ENCODE data around the gene NLRP3. TPM values are rescaled to one million over a fixed set of nuclear protein-coding genes. Genes with fewer than 3 reads are reported as not detected.
"Not testable (repeated sequence)": the region's sequence is repeated elsewhere in the genome, so short reads cannot be mapped to it uniquely, and the experiment has no call there.

The NLRP3 gene
- total and polyA plus RNA-seq, 2 donors (not counting 1 experiment from before 2014, with no cell fraction given): 1.4 to 1.7 TPM

DNA sequence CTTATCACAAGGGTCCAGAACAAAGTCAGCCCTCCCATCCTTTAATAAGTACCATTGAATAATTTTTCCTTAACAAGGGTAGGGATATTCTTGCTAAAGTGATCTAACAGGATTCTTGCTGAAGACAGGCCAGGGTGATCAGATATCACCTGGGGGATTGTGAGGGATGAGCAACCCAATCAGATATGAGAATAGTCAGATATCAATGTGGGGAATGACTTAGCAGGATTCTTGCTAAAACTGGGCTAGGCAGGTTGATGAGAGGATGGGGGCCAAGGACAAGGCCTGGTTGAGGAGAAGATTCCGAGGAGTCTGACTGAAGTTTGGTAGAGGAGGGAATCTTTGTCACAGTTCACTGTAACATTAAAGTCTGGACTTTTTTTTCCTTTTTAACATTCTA, 23.9 kb upstream of the NLRP3 start:
- no peak overlapping the region for H3K4me3 ChIP-seq (ENCODE audit: control extremely low read depth in 1 of 5, extremely low read depth in 1 of 5, insufficient read depth in 1 of 5, low read depth in 2 of 5, low read length in 4 of 5)
- no peak overlapping the region for H3K27ac ChIP-seq (ENCODE audit: low read length in 2 of 2)
- TF ChIP-seq, protein P1, sequence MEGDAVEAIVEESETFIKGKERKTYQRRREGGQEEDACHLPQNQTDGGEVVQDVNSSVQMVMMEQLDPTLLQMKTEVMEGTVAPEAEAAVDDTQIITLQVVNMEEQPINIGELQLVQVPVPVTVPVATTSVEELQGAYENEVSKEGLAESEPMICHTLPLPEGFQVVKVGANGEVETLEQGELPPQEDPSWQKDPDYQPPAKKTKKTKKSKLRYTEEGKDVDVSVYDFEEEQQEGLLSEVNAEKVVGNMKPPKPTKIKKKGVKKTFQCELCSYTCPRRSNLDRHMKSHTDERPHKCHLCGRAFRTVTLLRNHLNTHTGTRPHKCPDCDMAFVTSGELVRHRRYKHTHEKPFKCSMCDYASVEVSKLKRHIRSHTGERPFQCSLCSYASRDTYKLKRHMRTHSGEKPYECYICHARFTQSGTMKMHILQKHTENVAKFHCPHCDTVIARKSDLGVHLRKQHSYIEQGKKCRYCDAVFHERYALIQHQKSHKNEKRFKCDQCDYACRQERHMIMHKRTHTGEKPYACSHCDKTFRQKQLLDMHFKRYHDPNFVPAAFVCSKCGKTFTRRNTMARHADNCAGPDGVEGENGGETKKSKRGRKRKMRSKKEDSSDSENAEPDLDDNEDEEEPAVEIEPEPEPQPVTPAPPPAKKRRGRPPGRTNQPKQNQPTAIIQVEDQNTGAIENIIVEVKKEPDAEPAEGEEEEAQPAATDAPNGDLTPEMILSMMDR (IDR thresholded peaks at IDR 0.05): no peak
- TF ChIP-seq EZH2 (IDR thresholded peaks at IDR 0.05; ENCODE audit: borderline replicate concordance, insufficient read depth, low read depth, low read length, poor library complexity, severe bottlenecking): no peak
- WGBS (ENCODE audit: insufficient coverage): no CpG with 5 or more reads among the region's 1 CpG
- H3K27me3 ChIP-seq (replicated peaks in 1 of 4; ENCODE audit: control extremely low read depth in 1 of 4, control insufficient read depth in 3 of 4, insufficient read depth in 4 of 4, low read length in 3 of 4): no peaks in the 10 kb centered on the region
- Mint-ChIP-seq H3K27ac (peak overlapping the region; percentile 16), H3K27me3 (no peaks in the 10 kb centered on the region), H3K4me1 (peaks cover 16% of the 10 kb centered on the region), H3K9me3 (ENCODE audit: insufficient read depth) (no peaks in the 10 kb centered on the region), H3K4me3 (no peak overlapping the region)
- ATAC-seq (ENCODE audit: low read depth): no peak
- ChIA-PET CTCF (interaction anchor here (2.3 to 2.9 kb wide), 2 partner anchors 19 to 95 kb away, joined by 13 to 17 read pairs; no protein-coding TSS in a partner anchor), POLR2A (interaction anchor here (0.6 kb wide), 1 partner anchor 215 kb away, joined by 3 read pairs; no protein-coding TSS in a partner anchor)
- H2AFZ ChIP-seq (ENCODE audit: insufficient read depth, low read depth, low read length, poor library complexity, severe bottlenecking): no peak overlapping the region
- DNase-seq: no peak
- no peak overlapping the region for H3K9ac ChIP-seq (ENCODE audit: low read length)
- no peaks in the 10 kb centered on the region for H4K20me1 ChIP-seq (ENCODE audit: control insufficient read depth, insufficient read depth, low read length, poor library complexity, severe bottlenecking)
- peaks cover 15 to 18% of the 10 kb centered on the region in 2 donors for H3K4me1 ChIP-seq (ENCODE audit: control insufficient read depth in 2 of 2, insufficient read depth in 2 of 2, low read length in 2 of 2)
- no peaks in the 10 kb centered on the region for H3K79me2 ChIP-seq (ENCODE audit: control insufficient read depth, insufficient read depth, low read length)
- H3K4me2 ChIP-seq (replicated peaks; ENCODE audit: low read depth, low read length, poor library complexity, severe bottlenecking): no peak overlapping the region
- H3K9me3 ChIP-seq (ENCODE audit: control extremely low read depth in 1 of 3, control insufficient read depth in 2 of 3, insufficient read depth in 1 of 3, low read length in 2 of 3): no peaks in the 10 kb centered on the region
- H3K36me3 ChIP-seq (replicated peaks in 1 of 2; ENCODE audit: control extremely low read depth in 1 of 2, control insufficient read depth in 1 of 2, extremely low read depth in 1 of 2, insufficient read depth in 2 of 2, low read length in 1 of 2): no peaks in the 10 kb centered on the region
- intact Hi-C loops (cut with micrococcal nuclease): loop anchor here (10.0 kb wide), 1 partner anchor 887 kb away; the partner anchor contains the start of gene SMYD3

DNA sequence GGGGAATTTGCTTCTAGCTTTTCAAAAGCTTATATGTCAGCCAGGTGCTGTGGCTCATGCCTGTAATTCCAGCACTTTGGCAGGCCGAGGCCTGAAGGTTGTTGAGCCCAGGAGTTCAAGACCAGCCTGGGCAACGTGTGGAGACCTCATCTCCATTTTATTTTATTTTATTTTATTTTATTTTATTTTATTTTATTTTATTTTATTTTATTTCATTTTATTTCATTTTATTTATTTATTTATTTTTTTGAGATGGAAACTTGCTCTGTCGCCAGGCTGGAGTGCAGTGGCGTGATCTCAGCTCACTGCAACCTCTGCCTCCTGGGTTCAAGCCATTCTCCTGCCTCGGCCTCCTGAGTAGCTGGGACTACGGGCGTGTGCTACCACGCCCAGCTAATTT, 20.9 kb upstream of the NLRP3 start:
- H3K4me2 ChIP-seq (replicated peaks; ENCODE audit: low read depth, low read length, poor library complexity, severe bottlenecking); H3K27me3 Mint-ChIP-seq; H2AFZ ChIP-seq (ENCODE audit: insufficient read depth, low read depth, low read length, poor library complexity, severe bottlenecking); H3K79me2 ChIP-seq (ENCODE audit: control insufficient read depth, insufficient read depth, low read length); H3K4me1 ChIP-seq (ENCODE audit: control insufficient read depth in 2 of 2, insufficient read depth in 2 of 2, low read length in 2 of 2); H3K9me3 Mint-ChIP-seq (ENCODE audit: insufficient read depth); H3K36me3 ChIP-seq (replicated peaks in 1 of 2; ENCODE audit: control extremely low read depth in 1 of 2, control insufficient read depth in 1 of 2, extremely low read depth in 1 of 2, insufficient read depth in 2 of 2, low read length in 1 of 2); DNase-seq; H3K9ac ChIP-seq (ENCODE audit: low read length); H3K27ac ChIP-seq (ENCODE audit: low read length in 2 of 2); H3K4me3 ChIP-seq (ENCODE audit: control extremely low read depth in 1 of 5, extremely low read depth in 1 of 5, insufficient read depth in 1 of 5, low read depth in 2 of 5, low read length in 4 of 5); H3K27me3 ChIP-seq (replicated peaks in 1 of 4; ENCODE audit: control extremely low read depth in 1 of 4, control insufficient read depth in 3 of 4, insufficient read depth in 4 of 4, low read length in 3 of 4); H3K27ac Mint-ChIP-seq; H3K9me3 ChIP-seq (ENCODE audit: control extremely low read depth in 1 of 3, control insufficient read depth in 2 of 3, insufficient read depth in 1 of 3, low read length in 2 of 3); H3K4me3 Mint-ChIP-seq; ATAC-seq (ENCODE audit: low read depth); H4K20me1 ChIP-seq (ENCODE audit: control insufficient read depth, insufficient read depth, low read length, poor library complexity, severe bottlenecking); POLR2A ChIA-PET: not testable (repeated sequence)
- peaks cover 11% of the 10 kb centered on the region for H3K4me1 Mint-ChIP-seq
- intact Hi-C loops (cut with micrococcal nuclease): loop anchor here (10.0 kb wide), 1 partner anchor 890 kb away; the partner anchor contains the start of gene SMYD3
- CTCF ChIA-PET: interaction anchor here (2.9 kb wide), 1 partner anchor 22 kb away, joined by 17 read pairs; no protein-coding TSS in a partner anchor
- WGBS (ENCODE audit: insufficient coverage): 100% methylated on average over 1 of the region's 8 CpGs
